GM06990 (cell line): Measurements from ENCODE around the gene IRF2BP1.

Source experiments
- DNase-seq: peaks from one replicate; pipeline ENCODE4 v3.0.0-alpha.2; 2011; ENCODE audit not compliant: insufficient read length; ENCODE audit errors: extremely low read depth
- H3K27me3 ChIP-seq: replicated peaks from 2 replicates; pipeline ENCODE4 v1.6.0; 2011; ENCODE audit warnings: low read length; ENCODE audit not compliant: control insufficient read depth, insufficient read depth
- H3K36me3 ChIP-seq: 2 replicates; pipeline ENCODE4 v1.5.1; 2011; ENCODE audit warnings: low read length; ENCODE audit not compliant: control insufficient read depth, insufficient read depth
- H3K4me3 ChIP-seq: replicated peaks from 2 replicates; pipeline ENCODE4 v1.5.1; 2011; ENCODE audit warnings: low read depth, mild to moderate bottlenecking, control low read depth, low read length
- CTCF ChIP-seq: IDR thresholded peaks from 2 replicates; pipeline ENCODE4 v1.5.1; 2011; ENCODE audit warnings: low read length, control low read depth, mild to moderate bottlenecking, inconsistent platforms; ENCODE audit not compliant: insufficient read depth, poor library complexity, severe bottlenecking

IRF2BP1 gene

GRCh38 chr19:45929247-45929646 is 43.3 kb upstream of the IRF2BP1 start:
- H3K27me3 ChIP-seq: no peaks in the 10 kb centered on the region; the same call in 1 of the 2 replicates
- no peak for DNase-seq
- no peaks in the 10 kb centered on the region for H3K36me3 ChIP-seq
- H3K4me3 ChIP-seq: no peak overlapping the region
- no peak for TF ChIP-seq CTCF

GRCh38 chr19:45927565-45928261 is 41.8 kb upstream of the IRF2BP1 start:
- Histone ChIP-seq H3K4me3 (peak overlapping the region; percentile 32; the same call in 1 of the 2 replicates), H3K36me3 (no peaks in the 10 kb centered on the region), H3K27me3 (no peaks in the 10 kb centered on the region)
- TF ChIP-seq CTCF: no peak
- peak; percentile 82 for DNase-seq

GRCh38 chr19:45924891-45925447 is 39.0 kb upstream of the IRF2BP1 start:
- H3K4me3 ChIP-seq: no peak overlapping the region
- H3K27me3 ChIP-seq: no peaks in the 10 kb centered on the region
- H3K36me3 ChIP-seq: no peaks in the 10 kb centered on the region
- no peak for TF ChIP-seq CTCF
- no peak for DNase-seq

- no peak for DNase-seq
- H3K36me3 ChIP-seq: no peaks in the 10 kb centered on the region
Observed at GRCh38 chr19:45922281-45922680, 36.3 kb upstream of the IRF2BP1 start.

GRCh38 chr19:45920458-45920857 is 34.5 kb upstream of the IRF2BP1 start:
- H3K36me3 ChIP-seq: no peaks in the 10 kb centered on the region
- DNase-seq: no peak
- H3K27me3 ChIP-seq: peaks cover 2% of the 10 kb centered on the region; the same call in 1 of the 2 replicates
- no peak for TF ChIP-seq CTCF
- no peak overlapping the region for H3K4me3 ChIP-seq

More at GRCh38 chr19:45922281-45922680, 36.3 kb upstream of the IRF2BP1 start:
- Histone ChIP-seq H3K4me3 (no peak overlapping the region), H3K27me3 (peaks cover 2% of the 10 kb centered on the region; the same call in 1 of the 2 replicates)
- peak; percentile 40 for TF ChIP-seq CTCF

- H3K4me3 ChIP-seq: no peak overlapping the region
- no peak for DNase-seq
- TF ChIP-seq CTCF: no peak
- H3K27me3 ChIP-seq: peaks cover 2% of the 10 kb centered on the region; the same call in 1 of the 2 replicates
- no peaks in the 10 kb centered on the region for H3K36me3 ChIP-seq
Observed at GRCh38 chr19:45919678-45920077, 33.7 kb upstream of the IRF2BP1 start.
